ENCODE measurements around the gene EIF3F. TPM values are rescaled to one million over a fixed set of nuclear protein-coding genes. Genes with fewer than 3 reads are reported as not detected.

Gene EIF3F
- total and polyA plus RNA-seq, 2 of the 4 experiments (the other 2 are of a cell fraction), result 279 to 306 TPM

GRCh38 chr11:8025816-8026215 lies 38.7 kb downstream of the EIF3F start:
- H3K9me3 ChIP-seq (ENCODE audit: control insufficient read depth, insufficient read depth, low read length), result no peaks in the 10 kb centered on the region
- H3K4me1 ChIP-seq (ENCODE audit: control insufficient read depth, insufficient read depth, low read length), result peaks cover 4% of the 10 kb centered on the region
- no peak overlapping the region for H3K9ac ChIP-seq (ENCODE audit: low read depth, low read length)
- H3K18ac ChIP-seq (ENCODE audit: low read depth, low read length), result no peak overlapping the region
- H3K79me1 ChIP-seq (ENCODE audit: low read depth in 1 of 2, low read length in 2 of 2), result peaks cover 0 to 3% of the 10 kb centered on the region in 2 experiments; a peak in 1 of 4 replicates
- no peak overlapping the region for H2AK9ac ChIP-seq (replicated peaks; ENCODE audit: low read depth, low read length, poor library complexity)
- no peaks in the 10 kb centered on the region for H3K36me3 ChIP-seq (ENCODE audit: control insufficient read depth, insufficient read depth, low read length)
- no peak overlapping the region for H3K23ac ChIP-seq (ENCODE audit: low read depth, low read length)
- no peaks in the 10 kb centered on the region for H4K20me1 ChIP-seq (ENCODE audit: insufficient read depth, low read length)
- no peak overlapping the region for H2BK15ac ChIP-seq (ENCODE audit: low read depth, low read length)
- peak; percentile 76 for DNase-seq
- no peak overlapping the region for H4K5ac ChIP-seq (ENCODE audit: low read depth, low read length)
- ChIA-PET CTCF (no interaction called here), POLR2A (ENCODE audit: unreplicated experiment) (no interaction called here)
- H3K27ac ChIP-seq (ENCODE audit: insufficient read depth, low read length), result no peak overlapping the region
- no peak overlapping the region for H3K56ac ChIP-seq (ENCODE audit: extremely low read depth, insufficient read depth, low read length)
- H3K4ac ChIP-seq (ENCODE audit: low read depth, low read length), result no peak overlapping the region
- H2BK20ac ChIP-seq (ENCODE audit: low read depth, low read length), result no peak overlapping the region
- H3K14ac ChIP-seq (replicated peaks; ENCODE audit: low read depth, low read length), result no peak overlapping the region
- dilution Hi-C loops (cut with HindIII; ENCODE audit: low sequenced_read_pairs, unreplicated experiment) (no loop called here), in situ Hi-C loops (cut with MboI; ENCODE audit: low sequenced_read_pairs) (no loop called here), intact Hi-C loops (cut with micrococcal nuclease) (no loop called here)
- WGBS, 2 experiments (ENCODE audit: extremely low coverage in 2 of 2, insufficient read length in 1 of 2), result no CpG with 5 or more reads among the region's 2 CpGs
- H3K27me3 ChIP-seq (ENCODE audit: control insufficient read depth, insufficient read depth, low read length), result no peaks in the 10 kb centered on the region; the same call in 1 of the 2 replicates
- H2BK5ac ChIP-seq (ENCODE audit: low read depth, low read length, poor library complexity, severe bottlenecking), result no peak overlapping the region
- peak overlapping the region; percentile 55; the same call in 1 of the 2 replicates for H3K4me2 ChIP-seq (ENCODE audit: low read depth, low read length)
- no peak overlapping the region for H4K8ac ChIP-seq (ENCODE audit: low read depth in 2 of 2, low read length in 2 of 2)
- no peak overlapping the region for H2AK5ac ChIP-seq (ENCODE audit: low read depth, low read length)
- H2AFZ ChIP-seq (replicated peaks; ENCODE audit: low read length, poor library complexity), result no peak overlapping the region
- H3K4me3 ChIP-seq (ENCODE audit: insufficient read depth, low read depth, low read length), result no peak overlapping the region
- no peak overlapping the region for H2BK120ac ChIP-seq (ENCODE audit: low read depth, low read length)
- no peaks in the 10 kb centered on the region; the same call in 1 of the 2 replicates for H3K9me1 ChIP-seq (ENCODE audit: insufficient read depth, low read length)
- peak; percentile 84 for ATAC-seq (ENCODE audit: low read depth)
- TF ChIP-seq RCOR1 (IDR thresholded peaks at IDR 0.05; ENCODE audit: insufficient replicate concordance, low read length) (peak; percentile 39), MAFK (IDR thresholded peaks at IDR 0.05; ENCODE audit: low read depth, low read length) (no peak), NFE2L2 (IDR thresholded peaks at IDR 0.05; ENCODE audit: low read depth, low read length) (no peak), ELK1 (IDR thresholded peaks at IDR 0.05; ENCODE audit: borderline replicate concordance, low read depth, low read length) (no peak), CHD1 (IDR thresholded peaks at IDR 0.05; ENCODE audit: low read depth, low read length) (no peak), POLR2A (IDR thresholded peaks at IDR 0.05; ENCODE audit: low read depth, low read length) (no peak)
- BruUV-seq (replicated peaks), result no TSS peak
- no peak overlapping the region for H4K91ac ChIP-seq (ENCODE audit: insufficient read depth, low read depth, low read length)
